ENCODE results near the gene MYL3. TPM values are rescaled to one million over a fixed set of nuclear protein-coding genes. Genes with fewer than 3 reads are reported as not detected.

MYL3 gene
- total and polyA plus RNA-seq, 2 of the 4 experiments (the other 2 are of a cell fraction): 0.09 TPM; not detected in 1

DNA sequence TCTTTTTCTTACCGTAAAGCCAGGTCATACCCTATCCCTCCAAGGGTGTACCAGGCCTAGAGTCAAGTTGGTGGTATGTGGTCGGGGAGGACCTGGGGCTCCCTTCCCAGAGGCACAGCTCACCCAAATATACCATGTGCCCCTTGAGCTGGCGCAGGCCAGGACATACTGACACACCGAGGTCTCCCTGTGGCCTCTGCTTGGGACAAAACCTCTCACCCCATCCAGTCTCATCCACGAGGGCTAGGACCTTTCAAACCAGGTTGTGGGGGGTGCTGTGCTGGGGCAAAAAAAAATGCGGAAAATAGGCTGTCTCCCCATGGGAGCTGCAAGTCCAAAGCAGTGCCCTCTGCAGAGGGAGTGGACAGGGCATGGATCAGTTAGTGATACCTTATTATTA lies 37.1 kb upstream of the MYL3 start:
- Histone ChIP-seq H3K14ac (replicated peaks; ENCODE audit: low read depth, low read length) (no peak overlapping the region), H3K36me3 (ENCODE audit: control insufficient read depth, insufficient read depth, low read length) (no peaks in the 10 kb centered on the region), H3K9me3 (ENCODE audit: control insufficient read depth, insufficient read depth, low read length) (no peaks in the 10 kb centered on the region), H4K8ac (ENCODE audit: low read depth in 2 of 2, low read length in 2 of 2) (no peak overlapping the region), H4K20me1 (ENCODE audit: insufficient read depth, low read length) (peaks cover 2% of the 10 kb centered on the region; the same call in 1 of the 2 replicates), H2AFZ (replicated peaks; ENCODE audit: low read length, poor library complexity) (no peak overlapping the region), H2BK20ac (ENCODE audit: low read depth, low read length) (no peak overlapping the region), H2AK5ac (ENCODE audit: low read depth, low read length) (no peak overlapping the region), H2BK5ac (ENCODE audit: low read depth, low read length, poor library complexity, severe bottlenecking) (no peak overlapping the region), H3K4me3 (ENCODE audit: insufficient read depth, low read depth, low read length) (no peak overlapping the region), H2AK9ac (replicated peaks; ENCODE audit: low read depth, low read length, poor library complexity) (no peak overlapping the region), H3K18ac (ENCODE audit: low read depth, low read length) (no peak overlapping the region), H3K27me3 (ENCODE audit: control insufficient read depth, insufficient read depth, low read length) (peaks cover 11% of the 10 kb centered on the region), H2BK15ac (ENCODE audit: low read depth, low read length) (no peak overlapping the region), H3K4ac (ENCODE audit: low read depth, low read length) (no peak overlapping the region), H2BK120ac (ENCODE audit: low read depth, low read length) (no peak overlapping the region), H3K4me1 (ENCODE audit: control insufficient read depth, insufficient read depth, low read length) (no peaks in the 10 kb centered on the region), H4K91ac (ENCODE audit: insufficient read depth, low read depth, low read length) (no peak overlapping the region), H3K56ac (ENCODE audit: extremely low read depth, insufficient read depth, low read length) (no peak overlapping the region), H4K5ac (ENCODE audit: low read depth, low read length) (no peak overlapping the region), H3K79me1 (ENCODE audit: low read depth in 1 of 2, low read length in 2 of 2) (no peaks in the 10 kb centered on the region), H3K23ac (ENCODE audit: low read depth, low read length) (no peak overlapping the region), H3K9me1 (ENCODE audit: insufficient read depth, low read length) (peaks cover 4% of the 10 kb centered on the region; the same call in 1 of the 2 replicates), H3K4me2 (ENCODE audit: low read depth, low read length) (no peak overlapping the region), H3K9ac (ENCODE audit: low read depth, low read length) (no peak overlapping the region), H3K27ac (ENCODE audit: insufficient read depth, low read length) (no peak overlapping the region)
- intact Hi-C loops (cut with micrococcal nuclease) (no loop called here), dilution Hi-C loops (cut with HindIII; ENCODE audit: low sequenced_read_pairs, unreplicated experiment) (no loop called here), in situ Hi-C loops (cut with MboI; ENCODE audit: low sequenced_read_pairs) (no loop called here)
- DNase-seq: no peak
- ChIA-PET POLR2A (ENCODE audit: unreplicated experiment) (interaction anchor here (0.5 kb wide), 1 partner anchor 61 kb away, joined by 11 read pairs; no protein-coding TSS in a partner anchor), CTCF (interaction anchor here (1.0 kb wide), 1 partner anchor 9 kb away, joined by 3 read pairs; no protein-coding TSS in a partner anchor)
- no peak for ATAC-seq (ENCODE audit: low read depth)
- TF ChIP-seq BHLHE40 (IDR thresholded peaks at IDR 0.05; ENCODE audit: low read depth, low read length) (no peak), FOS (IDR thresholded peaks at IDR 0.05; ENCODE audit: low read depth, low read length) (no peak), MXI1 (IDR thresholded peaks at IDR 0.05; ENCODE audit: borderline replicate concordance, low read depth, low read length) (no peak), CEBPB (IDR thresholded peaks at IDR 0.05; ENCODE audit: low read depth, low read length) (no peak), CHD1 (IDR thresholded peaks at IDR 0.05; ENCODE audit: low read depth, low read length) (no peak), SMC3 (IDR thresholded peaks at IDR 0.05; ENCODE audit: low read depth, low read length) (no peak), RCOR1 (IDR thresholded peaks at IDR 0.05; ENCODE audit: insufficient replicate concordance, low read length) (no peak), NFE2L2 (IDR thresholded peaks at IDR 0.05; ENCODE audit: low read depth, low read length) (no peak), ELK1 (IDR thresholded peaks at IDR 0.05; ENCODE audit: borderline replicate concordance, low read depth, low read length) (no peak)
- BruUV-seq (replicated peaks): no TSS peak
- no CpG with 5 or more reads among the region's 6 CpGs for WGBS, 2 experiments (ENCODE audit: extremely low coverage in 2 of 2, insufficient read length in 1 of 2)
